Tibial nerve (tissue), 4 donors: ENCODE measurements around the gene SMG6. TPM values are rescaled to one million over a fixed set of nuclear protein-coding genes. Genes with fewer than 3 reads are reported as not detected.

Source experiments
- DNase-seq, 2 donors: peaks; one replicate each; pipeline ENCODE4 v3.0.0-alpha.2; 2019; ENCODE audit warnings: low spot score in 2 of 2
- H3K27ac ChIP-seq, 4 donors: fragments of 200-600 bp; sonication (generic) in 3 of 4; one replicate each; pipeline ENCODE4 v1.5.1; 2017 to 2019; ENCODE audit warnings: mild to moderate bottlenecking in 1 of 4
- H3K27me3 ChIP-seq, 2 donors: fragments of 200-600 bp; sonication (generic) in 1 of 2; one replicate each; pipeline versions ENCODE4 v1.5.1 to v1.6.0; 2017 to 2019
- H3K36me3 ChIP-seq, 3 donors: fragments of 200-600 bp; sonication (generic); one replicate each; pipeline ENCODE4 v1.5.1; 2018 to 2019
- H3K4me1 ChIP-seq, 4 donors: fragments of 200-600 bp; sonication (generic) in 3 of 4; one replicate each; pipeline ENCODE4 v1.5.1; 2017 to 2019
- H3K4me3 ChIP-seq, 4 donors: fragments of 200-600 bp; sonication (generic) in 3 of 4; one replicate each; pipeline ENCODE4 v1.5.1; 2017 to 2019; ENCODE audit warnings: mild to moderate bottlenecking in 1 of 4, moderate library complexity in 1 of 4
- H3K9me3 ChIP-seq, 4 donors: fragments of 200-600 bp; sonication (generic) in 3 of 4; one replicate each; pipeline ENCODE4 v1.5.1; 2017 to 2019
- EP300 ChIP-seq, 2 donors: sonication (generic); formaldehyde crosslinking; IDR thresholded peaks; one replicate each; pipeline ENCODE4 v1.6.1; 2017; ENCODE audit warnings: antibody characterized with exemption in 2 of 2, mild to moderate bottlenecking in 1 of 2
- POLR2A ChIP-seq, 2 donors: fragments of 450-650 bp; IDR thresholded peaks; one replicate each; pipeline ENCODE4 v1.6.1; 2017; ENCODE audit warnings: antibody characterized with exemption in 2 of 2, mild to moderate bottlenecking in 2 of 2, moderate library complexity in 2 of 2
- WGBS, 2 donors: methylation state at CpG; one replicate each; pipeline ENCODE4 v1.1.5; 2018; 5-methylcytosine and 5-hydroxymethylcytosine counted together
- total RNA-seq, 4 donors: library from RNA; depleted of rRNA; stranded (reverse); fragments of >200 nt; gene quantifications; one replicate each; pipeline ENCODE4 v1.1.0, GENCODE V29; 2016
- TF ChIP-seq, protein P1 (sequence below), 5 experiments: fragments of 200-600 bp in 3 of 5; fragments of 450-650 bp in 2 of 5; sonication (generic) in 3 of 5; IDR thresholded peaks; one replicate each; pipeline ENCODE4 v1.5.1; 2016 to 2019; ENCODE audit warnings: antibody characterized with exemption in 5 of 5, mild to moderate bottlenecking in 3 of 5, moderate library complexity in 2 of 5

Gene SMG6
- total RNA-seq, 4 donors from 2014 or later, result 29.5 to 86.5 (median 40.1) TPM

DNA sequence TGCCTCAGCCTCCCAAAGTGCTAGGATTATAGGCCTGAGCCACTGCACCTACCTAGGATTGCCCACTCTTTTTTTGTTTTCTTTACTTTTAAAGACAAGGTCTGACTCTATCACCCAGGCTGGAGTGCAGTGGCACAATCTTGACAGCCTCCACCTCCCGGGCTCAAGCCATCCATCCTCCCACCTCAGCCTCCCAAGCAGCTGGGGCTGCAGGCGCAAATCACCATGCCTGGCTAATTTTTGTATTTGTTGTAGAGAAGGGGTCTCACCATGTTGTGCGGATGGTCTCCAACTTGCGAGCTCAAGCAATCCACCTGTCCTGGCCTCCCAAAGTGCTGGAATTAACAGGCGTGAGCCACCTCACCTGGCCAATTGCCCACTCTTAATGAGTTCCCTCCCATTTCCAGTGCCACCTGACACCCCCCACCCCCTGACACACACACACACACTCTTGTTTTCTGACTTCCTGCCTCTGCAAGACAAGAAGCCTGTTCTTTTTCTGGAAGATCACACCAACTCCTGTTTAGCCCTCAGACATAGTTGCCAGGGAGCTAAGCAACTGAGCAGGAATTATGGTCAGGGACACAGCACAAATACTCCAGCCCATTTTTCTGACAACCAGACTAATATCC, 259.2 kb downstream of the SMG6 start:
- Histone ChIP-seq H3K36me3 (peaks cover 0 to 35% (median 0%) of the 10 kb centered on the region in 3 donors), H3K9me3 (no peaks in the 10 kb centered on the region), H3K4me3 (no peak overlapping the region), H3K27me3 (no peaks in the 10 kb centered on the region), H3K27ac (no peak overlapping the region), H3K4me1 (peaks cover 0 to 48% (median 26%) of the 10 kb centered on the region in 4 donors)
- DNase-seq, result no peak
- 87 to 93% methylated on average over 5 of the region's 5 CpGs for WGBS, 2 donors
- no peak for TF ChIP-seq EP300 (IDR thresholded peaks at IDR 0.05)
- no peak for TF ChIP-seq POLR2A (IDR thresholded peaks at IDR 0.05)
- TF ChIP-seq, protein P1, sequence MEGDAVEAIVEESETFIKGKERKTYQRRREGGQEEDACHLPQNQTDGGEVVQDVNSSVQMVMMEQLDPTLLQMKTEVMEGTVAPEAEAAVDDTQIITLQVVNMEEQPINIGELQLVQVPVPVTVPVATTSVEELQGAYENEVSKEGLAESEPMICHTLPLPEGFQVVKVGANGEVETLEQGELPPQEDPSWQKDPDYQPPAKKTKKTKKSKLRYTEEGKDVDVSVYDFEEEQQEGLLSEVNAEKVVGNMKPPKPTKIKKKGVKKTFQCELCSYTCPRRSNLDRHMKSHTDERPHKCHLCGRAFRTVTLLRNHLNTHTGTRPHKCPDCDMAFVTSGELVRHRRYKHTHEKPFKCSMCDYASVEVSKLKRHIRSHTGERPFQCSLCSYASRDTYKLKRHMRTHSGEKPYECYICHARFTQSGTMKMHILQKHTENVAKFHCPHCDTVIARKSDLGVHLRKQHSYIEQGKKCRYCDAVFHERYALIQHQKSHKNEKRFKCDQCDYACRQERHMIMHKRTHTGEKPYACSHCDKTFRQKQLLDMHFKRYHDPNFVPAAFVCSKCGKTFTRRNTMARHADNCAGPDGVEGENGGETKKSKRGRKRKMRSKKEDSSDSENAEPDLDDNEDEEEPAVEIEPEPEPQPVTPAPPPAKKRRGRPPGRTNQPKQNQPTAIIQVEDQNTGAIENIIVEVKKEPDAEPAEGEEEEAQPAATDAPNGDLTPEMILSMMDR (IDR thresholded peaks at IDR 0.05), result no peak

DNA sequence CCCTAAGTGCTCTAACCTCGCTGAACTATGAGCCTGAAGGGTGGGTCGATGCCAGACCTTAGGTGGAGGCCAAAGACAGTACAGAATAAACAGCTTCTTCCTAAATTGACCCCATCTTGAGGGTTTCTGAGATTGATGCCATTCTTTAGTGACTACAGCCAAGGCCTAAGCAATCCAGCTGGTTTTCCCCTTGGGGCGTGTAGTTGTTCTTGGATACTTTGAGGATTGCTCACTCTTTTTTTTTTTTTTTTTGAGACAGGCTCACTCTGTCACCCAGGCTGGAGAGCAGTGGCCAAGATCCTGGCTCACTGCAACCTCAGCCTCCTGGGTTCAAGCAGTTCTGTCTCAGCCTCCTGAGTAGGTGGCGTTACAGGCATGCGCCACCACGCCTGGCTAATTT, 259.8 kb downstream of the SMG6 start:
- Histone ChIP-seq H3K27ac (no peak overlapping the region), H3K36me3 (peaks cover 0 to 38% (median 0%) of the 10 kb centered on the region in 3 donors), H3K27me3 (no peaks in the 10 kb centered on the region), H3K4me1 (peaks cover 0 to 42% (median 20%) of the 10 kb centered on the region in 4 donors), H3K4me3 (no peak overlapping the region), H3K9me3 (no peaks in the 10 kb centered on the region)
- TF ChIP-seq, protein P1 (IDR thresholded peaks at IDR 0.05), result no peak
- TF ChIP-seq EP300 (IDR thresholded peaks at IDR 0.05), result no peak
- no peak for TF ChIP-seq POLR2A (IDR thresholded peaks at IDR 0.05)
- WGBS, 2 donors, result 80 to 84% methylated on average over 6 of the region's 6 CpGs
- no peak for DNase-seq

DNA sequence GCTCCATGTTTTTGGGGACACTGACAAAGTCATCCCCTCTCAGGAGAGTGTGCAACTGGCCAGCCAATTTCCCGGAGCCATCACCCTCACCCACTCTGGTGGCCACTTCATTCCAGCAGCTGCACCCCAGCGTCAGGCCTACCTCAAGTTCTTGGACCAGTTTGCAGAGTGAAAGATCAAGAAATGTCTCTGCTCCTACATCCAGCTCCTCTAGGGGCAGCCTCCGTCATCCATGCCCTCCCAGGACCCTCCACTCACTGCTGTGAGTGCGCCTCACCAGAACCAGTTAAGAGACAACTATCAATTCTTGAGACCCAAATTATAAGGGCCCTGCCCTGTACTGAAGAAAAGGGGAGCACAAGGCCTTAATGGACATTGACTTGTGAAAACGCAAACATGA, 260.7 kb downstream of the SMG6 start:
- H3K4me1 ChIP-seq, result peaks cover 0 to 35% (median 17%) of the 10 kb centered on the region in 4 donors
- peak overlapping the region in 2 of 4 donors; percentile 92 to 94 for H3K27ac ChIP-seq
- no peaks in the 10 kb centered on the region for H3K9me3 ChIP-seq
- H3K36me3 ChIP-seq, result peaks cover 0 to 46% (median 0%) of the 10 kb centered on the region in 3 donors
- H3K4me3 ChIP-seq, result peak overlapping the region in 2 of 4 donors; percentile 63 to 84
- whole genome bisulfite sequencing, 2 donors, result 73 to 84% methylated on average over 5 of the region's 5 CpGs
- no peak for DNase-seq
- no peaks in the 10 kb centered on the region for H3K27me3 ChIP-seq
- TF ChIP-seq POLR2A (IDR thresholded peaks at IDR 0.05), result no peak
- no peak for TF ChIP-seq EP300 (IDR thresholded peaks at IDR 0.05)
- TF ChIP-seq, protein P1 (IDR thresholded peaks at IDR 0.05), result no peak

DNA sequence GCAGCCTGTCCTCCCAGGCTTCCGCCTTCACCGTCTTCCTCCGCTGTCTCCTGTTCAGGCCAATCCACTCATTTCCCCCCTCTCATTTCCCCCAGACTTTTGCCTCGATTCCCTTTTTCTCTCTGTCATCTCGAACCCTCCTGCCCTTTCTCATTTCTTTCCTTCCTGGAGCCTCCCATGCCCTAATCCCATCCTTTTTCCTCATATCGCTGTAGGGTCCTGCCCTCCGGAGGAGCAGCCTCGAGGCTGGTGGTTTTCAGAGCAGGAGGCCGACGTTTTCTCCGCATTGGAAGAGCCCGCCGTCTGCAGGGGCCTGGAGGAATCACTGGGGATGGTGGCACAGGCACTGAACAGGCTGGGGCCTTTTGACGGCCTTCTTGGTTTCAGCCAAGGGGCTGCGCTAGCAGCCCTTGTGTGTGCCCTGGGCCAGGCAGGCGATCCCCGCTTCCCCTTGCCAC, 261.2 kb downstream of the SMG6 start:
- Histone ChIP-seq H3K27ac (peak overlapping the region; percentile 74 to 94 (median 90)), H3K4me1 (peaks cover 0 to 35% (median 17%) of the 10 kb centered on the region in 4 donors), H3K9me3 (no peaks in the 10 kb centered on the region), H3K36me3 (peaks cover 0 to 51% (median 0%) of the 10 kb centered on the region in 3 donors), H3K27me3 (no peaks in the 10 kb centered on the region), H3K4me3 (peak overlapping the region; percentile 59 to 91 (median 74))
- TF ChIP-seq EP300 (IDR thresholded peaks at IDR 0.05), result no peak
- DNase-seq, result no peak
- 6 to 16% methylated on average over 14 to 17 of the region's 17 CpGs for WGBS, 2 donors

DNA sequence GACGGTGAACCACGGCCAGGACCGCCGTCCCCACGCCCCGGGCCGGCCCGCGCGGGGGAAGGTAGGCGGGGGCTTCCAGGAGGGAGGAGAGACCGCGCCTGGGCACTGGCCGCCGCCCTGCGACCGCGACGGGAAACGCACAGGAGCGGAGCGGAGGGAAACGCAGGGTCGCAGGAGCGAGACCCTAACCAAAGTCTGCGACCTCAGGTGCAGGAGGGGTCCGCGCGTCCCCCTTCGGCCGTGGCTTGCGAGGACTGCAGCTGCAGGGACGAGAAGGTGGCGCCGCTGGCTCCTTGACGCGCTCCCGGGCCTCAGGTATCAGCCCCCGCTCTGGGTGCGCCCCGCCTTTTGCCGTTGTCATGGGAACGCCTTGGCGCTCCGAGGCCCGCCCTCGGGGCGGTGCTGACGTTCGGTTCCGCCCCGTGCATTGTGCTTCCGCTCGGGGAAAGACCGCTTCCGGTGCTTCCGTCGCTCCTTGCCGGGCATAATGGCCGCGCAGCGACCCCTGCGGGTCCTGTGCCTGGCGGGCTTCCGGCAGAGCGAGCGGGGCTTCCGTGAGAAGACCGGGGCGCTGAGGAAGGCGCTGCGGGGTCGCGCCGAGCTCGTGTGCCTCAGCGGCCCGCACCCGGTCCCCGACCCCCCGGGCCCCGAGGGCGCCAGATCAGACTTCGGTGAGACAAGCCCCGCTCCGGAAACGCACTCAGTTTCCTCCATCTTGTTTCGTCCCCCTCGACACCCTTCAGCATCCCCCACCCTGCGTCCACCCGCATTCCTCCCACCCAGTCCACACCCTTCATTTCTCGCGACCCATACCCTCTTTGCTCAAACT, 261.8 kb downstream of the SMG6 start, which contains the start of gene OVCA2:
Gene OVCA2, plus strand, starts transcription at position 462 of the 829 bp plus-strand sequence. Its CDS starts 26 bp downstream, at position 488.
- DNase-seq, result peak; percentile 84 to 88
- Histone ChIP-seq H3K36me3 (peaks cover 0 to 58% (median 6%) of the 10 kb centered on the region in 3 donors), H3K27me3 (no peaks in the 10 kb centered on the region), H3K4me1 (peaks cover 0 to 35% (median 17%) of the 10 kb centered on the region in 4 donors), H3K9me3 (no peaks in the 10 kb centered on the region), H3K4me3 (peak within 1 kb of the TSS; percentile 59 to 91 (median 74)), H3K27ac (peak within 1 kb of the TSS; percentile 74 to 94 (median 90))
- 0% methylated on average over 51 to 61 of the region's 93 CpGs for WGBS, 2 donors
- TF ChIP-seq POLR2A (IDR thresholded peaks at IDR 0.05) (peak in 1 of 2 donors; percentile 73), EP300 (IDR thresholded peaks at IDR 0.05) (peak; percentile 86 to 91)
- TF ChIP-seq, protein P1 (IDR thresholded peaks at IDR 0.05), result peak; percentile 32 to 78 (median 59)
